Endothelial cell of umbilical vein (primary cell): ENCODE data around the gene C22orf23. TPM values are rescaled to one million over a fixed set of nuclear protein-coding genes. Genes with fewer than 3 reads are reported as not detected.

Experiments used
- BruUV-seq: library from RNA; stranded (reverse); fragments of 400-500 nt; replicated peaks from 2 replicates; lab custom pipeline; 2021; lab: Mats Ljungman, UMichigan
- CTCF ChIA-PET: fragments of 300-600, 350-600 bp; sonication (Branson Sonifier 250); formaldehyde crosslinking; loops from one replicate; lab custom pipeline; 2021; ENCODE audit warnings: antibody characterized with exemption, inconsistent platforms; lab: Charles Lee
- POLR2A ChIA-PET: fragments of 300-600, 350-600 bp; sonication (Branson Sonifier 250); formaldehyde crosslinking; loops from one replicate; lab custom pipeline; 2021; ENCODE audit warnings: antibody characterized with exemption, inconsistent platforms; lab: Charles Lee
- DNase-seq: peaks from one replicate; pipeline ENCODE4 v3.0.0-alpha.2; 2011; ENCODE audit warnings: low read depth, low spot score
- FAIRE-seq: peaks from 2 replicates; lab custom pipeline; 2011; peaks lifted over from hg19 to GRCh38; lab: Jason Lieb, UNC
- H2AFZ ChIP-seq: 2 replicates; pipeline ENCODE4 v1.6.0; 2012; ENCODE audit warnings: low read depth, low read length, control low read depth, inconsistent platforms
- H3K27ac ChIP-seq: 2 replicates; pipeline ENCODE4 v1.5.1; 2011; ENCODE audit warnings: low read depth, mild to moderate bottlenecking, control low read depth, low read length, moderate library complexity; ENCODE audit not compliant: insufficient read depth
- H3K27me3 ChIP-seq, 2 experiments: 2 replicates each; pipeline versions ENCODE4 v1.6.0 to v1.6.1; 2011; ENCODE audit warnings: low read length in 2 of 2, mixed read lengths in 1 of 2; ENCODE audit not compliant: control insufficient read depth in 2 of 2, insufficient read depth in 2 of 2
- H3K36me3 ChIP-seq, 2 experiments: 2 replicates in 1 of 2; 3 replicates in 1 of 2; pipeline ENCODE4 v1.5.1; 2011; ENCODE audit warnings: low read length in 2 of 2, mild to moderate bottlenecking in 1 of 2, moderate library complexity in 1 of 2; ENCODE audit not compliant: control insufficient read depth in 2 of 2, insufficient read depth in 2 of 2; ENCODE audit errors: extremely low read depth in 1 of 2
- H3K4me1 ChIP-seq: 3 replicates; pipeline ENCODE4 v1.5.1; 2011; ENCODE audit warnings: mild to moderate bottlenecking, low read length; ENCODE audit not compliant: control insufficient read depth, insufficient read depth; ENCODE audit errors: extremely low read depth
- H3K4me2 ChIP-seq: 2 replicates; pipeline ENCODE4 v1.6.1; 2011; ENCODE audit warnings: low read length, control low read depth, mixed read lengths; ENCODE audit not compliant: insufficient read depth
- H3K4me3 ChIP-seq, 3 experiments: fragments of 200-600 bp in 1 of 3; sonication (generic), shearing (Covaris generic) in 1 of 3; replicated peaks in 1 of 3; 2 replicates each; pipeline ENCODE4 v1.5.1; 2011 to 2016; ENCODE audit warnings: control low read depth in 3 of 3, low read length in 3 of 3, mild to moderate bottlenecking in 2 of 3, inconsistent platforms in 1 of 3, low read depth in 1 of 3, moderate library complexity in 1 of 3; ENCODE audit not compliant: insufficient read depth in 1 of 3
- H3K79me2 ChIP-seq: 2 replicates; pipeline ENCODE4 v1.6.0; 2012; ENCODE audit warnings: low read length, inconsistent platforms; ENCODE audit not compliant: control insufficient read depth, insufficient read depth
- H3K9ac ChIP-seq: replicated peaks from 2 replicates; pipeline ENCODE3; 2011; ENCODE audit warnings: low read length, control low read depth; ENCODE audit not compliant: insufficient read depth; ENCODE audit errors: extremely low read depth
- H3K9me1 ChIP-seq: replicated peaks from 3 replicates; pipeline ENCODE4 v1.6.0; 2011; ENCODE audit warnings: mild to moderate bottlenecking, low read length; ENCODE audit not compliant: control insufficient read depth, insufficient read depth; ENCODE audit errors: extremely low read depth
- H3K9me3 ChIP-seq: replicated peaks from 2 replicates; pipeline ENCODE4 v1.5.1; 2012; ENCODE audit warnings: low read length, inconsistent platforms; ENCODE audit not compliant: control insufficient read depth, insufficient read depth
- H4K20me1 ChIP-seq: replicated peaks from 2 replicates; pipeline ENCODE3; 2011; ENCODE audit warnings: mild to moderate bottlenecking, low read length; ENCODE audit not compliant: control insufficient read depth, insufficient read depth; ENCODE audit errors: extremely low read depth
- CTCF ChIP-seq, 2 donors: IDR thresholded peaks; 1 replicate in 1 of 2; 2 replicates in 1 of 2; pipeline ENCODE4 v1.5.1; 2011; ENCODE audit warnings: low read length in 2 of 2, mild to moderate bottlenecking in 2 of 2, moderate library complexity in 2 of 2, control low read depth in 1 of 2, inconsistent platforms in 1 of 2, low read depth in 1 of 2; ENCODE audit not compliant: insufficient read depth in 1 of 2; ENCODE audit errors: extremely low read depth in 1 of 2
- EZH2 ChIP-seq: IDR thresholded peaks from 2 replicates; pipeline ENCODE4 v1.6.1; 2012; ENCODE audit warnings: borderline replicate concordance, low read depth, mild to moderate bottlenecking, moderate library complexity, low read length, inconsistent platforms; ENCODE audit not compliant: severe bottlenecking
- FOS ChIP-seq: IDR thresholded peaks from 2 replicates; pipeline ENCODE4 v1.6.1; 2011; ENCODE audit warnings: mild to moderate bottlenecking, low read length, moderate library complexity, borderline replicate concordance; ENCODE audit not compliant: insufficient read depth
- GATA2 ChIP-seq: IDR thresholded peaks from 2 replicates; pipeline ENCODE4 v1.7.0; 2011; ENCODE audit warnings: low read depth, mild to moderate bottlenecking, moderate library complexity, mixed read lengths, low read length; ENCODE audit not compliant: insufficient read length, insufficient read depth
- JUN ChIP-seq: IDR thresholded peaks from 2 replicates; pipeline ENCODE4 v1.6.1; 2011; ENCODE audit warnings: borderline replicate concordance, low read depth; ENCODE audit not compliant: insufficient read length, insufficient read depth
- MAX ChIP-seq: IDR thresholded peaks from 2 replicates; pipeline ENCODE4 v1.6.1; 2011; ENCODE audit not compliant: insufficient read depth, insufficient read length
- MYC ChIP-seq: IDR thresholded peaks from one replicate; pipeline ENCODE4 v1.6.1; 2011; ENCODE audit warnings: mild to moderate bottlenecking, low read depth, low read length
- POLR2A ChIP-seq: IDR thresholded peaks from 2 replicates; pipeline ENCODE4 v1.6.1; 2012; ENCODE audit warnings: low read depth, mild to moderate bottlenecking, control low read depth, low read length
- POLR2AphosphoS5 ChIP-seq: IDR thresholded peaks from 2 replicates; pipeline ENCODE4 v1.6.1; 2012; ENCODE audit warnings: low read depth, mild to moderate bottlenecking, control low read depth, low read length, moderate library complexity; ENCODE audit not compliant: insufficient read depth
- dilution Hi-C: fragments of 300-500 bp; cut with MboI; formaldehyde crosslinking; loops from one replicate; pipeline ENCODE4 v1.15.0; 2019; ENCODE audit warnings: low sequenced_read_pairs; ENCODE audit not compliant: extremely low pct_ligation_motif_present
- intact Hi-C: fragments of 100-400 bp; cut with micrococcal nuclease; formaldehyde crosslinking; loops from one replicate; pipeline ENCODE4 v1.10.0; 2022
- polyA plus RNA-seq, 4 experiments: library from polyadenylated mRNA; depleted of rRNA in 3 of 4; stranded (reverse) in 3 of 4; unstranded in 1 of 4; fragments of >200 nt; gene quantifications; 2 replicates each; pipeline versions ENCODE4 v1.2.1 to v1.2.3, GENCODE V29; 2011 to 2012; ENCODE audit warnings: missing spikeins in 1 of 4
- total RNA-seq: library from RNA; stranded (reverse); gene quantifications from 2 replicates; pipeline ENCODE4 v1.2.3, GENCODE V29; 2021

The C22orf23 gene
- total and polyA plus RNA-seq, 2 donors (not counting 3 experiments of a cell fraction or from before 2014, with no cell fraction given) = 0.23 to 0.44 TPM

GRCh38 chr22:37999236-37999635, 45.8 kb upstream of the C22orf23 start:
- CTCF ChIA-PET = interaction anchor here (0.6 to 1.0 kb wide), 2 partner anchors 14 to 53 kb away, joined by 3 read pairs; no protein-coding TSS in a partner anchor
- no peaks in the 10 kb centered on the region for H3K36me3 ChIP-seq
- H4K20me1 ChIP-seq = no peaks in the 10 kb centered on the region
- no peaks in the 10 kb centered on the region for H3K9me1 ChIP-seq
- no peaks in the 10 kb centered on the region for H3K79me2 ChIP-seq
- POLR2A ChIA-PET = no interaction called here
- no peak overlapping the region for H3K9ac ChIP-seq
- H3K4me1 ChIP-seq = peaks cover 3% of the 10 kb centered on the region
- intact Hi-C loops = no loop called here
- TF ChIP-seq MAX (no peak), GATA2 (no peak), JUN (no peak), MYC (no peak), EZH2 (no peak), FOS (no peak), CTCF (IDR thresholded peaks at IDR 0.05; ENCODE audit: extremely low read depth in 1 of 2, insufficient read depth in 1 of 2, low read depth in 1 of 2, low read length in 2 of 2) (no peak), POLR2AphosphoS5 (no peak), POLR2A (no peak)
- dilution Hi-C loops = no loop called here
- H3K4me2 ChIP-seq = no peak overlapping the region
- no peak overlapping the region for H3K4me3 ChIP-seq
- no peaks in the 10 kb centered on the region for H3K9me3 ChIP-seq
- no peak for DNase-seq
- no peak overlapping the region for H3K27ac ChIP-seq
- no TSS peak for BruUV-seq
- H2AFZ ChIP-seq = no peak overlapping the region
- no peak for FAIRE-seq
- no peaks in the 10 kb centered on the region for H3K27me3 ChIP-seq
